HG02610 (cell line): ENCODE data around the gene C11orf24.

ENCODE experiments used
- ATAC-seq: cut with Tn5 transposase; IDR thresholded peaks from one replicate; pipeline ENCODE4 v1.9.1; 2021; ENCODE audit warnings: mild to moderate bottlenecking, moderate library complexity; ENCODE audit not compliant: unreplicated experiment

Gene C11orf24

GRCh38 chr11:68271781-68272608, at the start of gene C11orf24:
C11orf24 (minus strand) TSS chr11:68271973; CDS start chr11:68263767, 8,206 bp downstream.
- ATAC-seq = peak; percentile 71

GRCh38 chr11:68317147-68317785, 45.5 kb upstream of the C11orf24 start:
- no peak for ATAC-seq

- ATAC-seq = no peak
Measured at GRCh38 chr11:68315171-68315920, 43.6 kb upstream of the C11orf24 start.

GRCh38 chr11:68314203-68315170, 42.7 kb upstream of the C11orf24 start:
- ATAC-seq = no peak

- no peak for ATAC-seq
Measured at GRCh38 chr11:68313574-68314202, 41.9 kb upstream of the C11orf24 start.

- ATAC-seq = no peak
Measured at GRCh38 chr11:68312780-68313573, 41.2 kb upstream of the C11orf24 start.

- ATAC-seq = no peak
Measured at GRCh38 chr11:68312117-68312779, 40.5 kb upstream of the C11orf24 start, which contains the start of gene LRP5. LRP5 (plus strand) TSS chr11:68312591; CDS start chr11:68312715, 124 bp downstream.

GRCh38 chr11:68311160-68312116, 39.7 kb upstream of the C11orf24 start:
- no peak for ATAC-seq

- no peak for ATAC-seq
Measured at GRCh38 chr11:68309621-68310185, 37.9 kb upstream of the C11orf24 start.

GRCh38 chr11:68308068-68308467, 36.3 kb upstream of the C11orf24 start:
- ATAC-seq = no peak

GRCh38 chr11:68306636-68307035, 34.9 kb upstream of the C11orf24 start:
- no peak for ATAC-seq

GRCh38 chr11:68303982-68304780, 32.4 kb upstream of the C11orf24 start:
- ATAC-seq = no peak

- ATAC-seq = no peak
Measured at GRCh38 chr11:68303083-68303482, 31.3 kb upstream of the C11orf24 start.

- ATAC-seq = no peak
Measured at GRCh38 chr11:68302670-68303069, 30.9 kb upstream of the C11orf24 start.

GRCh38 chr11:68302256-68302655, 30.5 kb upstream of the C11orf24 start:
- ATAC-seq = no peak
